GM12874 (cell line): ENCODE measurements around the gene WARS2.

Experiments used
- TF ChIP-seq, protein P1 (sequence below): IDR thresholded peaks from 2 replicates; pipeline ENCODE4 v1.5.1; 2011; ENCODE audit warnings: low read depth, mild to moderate bottlenecking, control low read depth, low read length, moderate library complexity; ENCODE audit not compliant: insufficient read depth

WARS2 gene

DNA sequence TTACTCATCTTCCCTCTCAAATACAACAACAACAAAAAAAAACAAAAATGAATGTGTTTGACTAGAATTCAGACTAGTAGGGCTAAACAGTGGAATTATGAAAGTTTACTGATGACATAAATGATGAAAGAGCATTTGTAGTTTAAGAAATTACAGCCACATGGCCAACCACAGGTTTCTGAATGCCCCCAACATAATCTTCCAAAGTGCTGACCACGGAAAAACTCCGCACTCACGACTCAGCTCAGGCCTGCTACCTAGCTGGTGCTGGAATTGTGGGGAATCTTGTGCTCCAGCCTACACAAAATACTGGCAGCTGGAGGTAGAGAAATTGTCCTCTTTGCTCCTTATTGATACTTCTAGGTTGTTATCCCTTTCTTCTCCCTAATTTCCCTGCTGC is 128.7 kb downstream of the WARS2 start:
- TF ChIP-seq, protein P1, sequence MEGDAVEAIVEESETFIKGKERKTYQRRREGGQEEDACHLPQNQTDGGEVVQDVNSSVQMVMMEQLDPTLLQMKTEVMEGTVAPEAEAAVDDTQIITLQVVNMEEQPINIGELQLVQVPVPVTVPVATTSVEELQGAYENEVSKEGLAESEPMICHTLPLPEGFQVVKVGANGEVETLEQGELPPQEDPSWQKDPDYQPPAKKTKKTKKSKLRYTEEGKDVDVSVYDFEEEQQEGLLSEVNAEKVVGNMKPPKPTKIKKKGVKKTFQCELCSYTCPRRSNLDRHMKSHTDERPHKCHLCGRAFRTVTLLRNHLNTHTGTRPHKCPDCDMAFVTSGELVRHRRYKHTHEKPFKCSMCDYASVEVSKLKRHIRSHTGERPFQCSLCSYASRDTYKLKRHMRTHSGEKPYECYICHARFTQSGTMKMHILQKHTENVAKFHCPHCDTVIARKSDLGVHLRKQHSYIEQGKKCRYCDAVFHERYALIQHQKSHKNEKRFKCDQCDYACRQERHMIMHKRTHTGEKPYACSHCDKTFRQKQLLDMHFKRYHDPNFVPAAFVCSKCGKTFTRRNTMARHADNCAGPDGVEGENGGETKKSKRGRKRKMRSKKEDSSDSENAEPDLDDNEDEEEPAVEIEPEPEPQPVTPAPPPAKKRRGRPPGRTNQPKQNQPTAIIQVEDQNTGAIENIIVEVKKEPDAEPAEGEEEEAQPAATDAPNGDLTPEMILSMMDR = no peak

DNA sequence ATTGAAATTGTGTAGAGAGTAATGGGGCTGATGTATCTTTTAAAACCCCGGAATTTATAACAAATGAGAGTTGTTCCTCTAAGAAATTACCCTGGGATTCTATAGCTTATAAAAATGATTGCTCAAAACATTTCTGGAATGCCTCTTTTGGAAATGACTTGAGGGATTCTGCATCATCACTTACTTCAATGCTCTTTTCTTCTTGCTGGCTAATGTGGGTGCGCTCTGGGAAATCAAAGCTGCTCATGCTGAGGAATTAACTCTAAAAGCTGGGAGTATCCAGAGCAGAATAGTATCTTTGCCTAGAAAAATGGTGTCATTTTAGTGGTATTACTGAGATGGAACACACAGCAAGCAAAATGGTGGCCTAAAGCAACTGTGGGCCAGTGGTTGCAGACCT is 129.3 kb downstream of the WARS2 start:
- TF ChIP-seq, protein P1 = no peak

DNA sequence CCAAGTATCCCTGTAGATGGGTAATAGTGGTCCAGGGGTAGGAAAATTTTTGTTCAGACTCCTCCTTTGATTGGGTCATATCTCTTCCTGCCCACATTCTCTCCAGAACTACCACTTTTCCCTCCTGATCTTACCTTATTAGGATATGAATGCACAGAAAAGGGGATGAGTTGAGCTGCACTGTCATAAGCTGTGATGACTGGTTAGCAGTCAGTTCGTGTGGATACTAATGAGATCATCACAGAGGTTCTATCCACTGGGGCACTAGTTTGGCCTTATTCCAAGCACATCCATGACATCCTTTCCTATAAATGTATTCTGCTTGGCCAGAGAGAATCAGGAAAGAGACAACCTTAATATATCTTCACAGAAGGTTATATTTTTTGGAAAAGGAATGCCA is 130.3 kb downstream of the WARS2 start:
- TF ChIP-seq, protein P1 = no peak

DNA sequence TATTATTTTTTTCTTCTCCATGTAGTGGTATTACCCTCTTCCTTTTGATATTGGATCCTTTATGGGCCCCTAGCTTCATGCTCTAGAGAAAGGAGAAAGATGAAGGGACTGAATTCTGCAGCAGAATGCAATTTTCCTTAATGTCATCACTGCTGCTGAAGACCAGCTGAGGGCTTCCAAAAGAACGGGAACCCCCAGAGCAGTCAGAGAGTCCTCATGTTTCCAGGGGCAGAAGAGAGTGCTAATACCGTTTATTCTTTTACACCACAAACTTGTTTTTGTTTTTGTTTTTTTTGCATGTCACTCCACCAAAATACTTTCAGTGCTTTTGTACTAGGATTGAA is 131.2 kb downstream of the WARS2 start:
- TF ChIP-seq, protein P1 = no peak

DNA sequence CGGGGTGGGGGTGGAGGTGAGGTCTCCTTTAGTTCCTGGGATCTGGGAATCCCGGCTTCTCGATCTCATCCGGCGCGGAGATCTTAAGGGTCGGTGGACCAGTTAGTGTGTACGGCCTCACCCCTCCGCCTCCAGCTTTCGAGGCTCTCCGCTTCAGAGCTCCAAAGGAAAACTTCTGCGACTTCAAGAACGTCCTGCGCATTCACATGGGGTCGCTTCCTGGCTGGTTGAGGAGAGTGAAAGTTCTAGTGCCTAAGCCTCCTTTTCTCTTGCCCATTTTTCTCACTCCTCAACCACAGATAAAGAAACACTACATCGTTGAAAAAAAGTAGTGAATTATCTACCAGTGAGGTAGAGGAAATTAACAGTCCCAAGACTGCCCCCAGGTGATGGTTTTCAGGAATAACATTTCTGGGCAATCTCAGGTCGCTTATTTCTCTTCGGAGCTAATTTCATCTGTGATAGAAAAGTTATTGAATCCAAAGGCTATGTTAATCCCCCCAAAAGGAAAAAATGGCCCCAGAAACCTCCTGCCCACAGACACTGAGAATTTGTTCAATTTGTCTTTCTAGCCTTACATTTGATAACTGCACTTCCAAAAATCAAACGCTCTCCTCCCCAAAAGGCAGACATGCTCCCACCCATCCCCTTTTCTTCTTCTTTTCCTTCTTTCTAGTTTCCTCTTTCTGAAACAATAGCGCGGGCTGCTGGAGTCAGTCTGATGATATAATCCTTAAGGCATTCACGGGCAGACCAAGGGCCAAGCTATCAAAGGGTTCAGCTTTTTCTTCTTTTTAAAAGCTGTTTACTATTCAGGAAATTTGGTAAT is 131.8 kb downstream of the WARS2 start:
- TF ChIP-seq, protein P1 = peak; percentile 40; the same call in 1 of the 2 replicates

DNA sequence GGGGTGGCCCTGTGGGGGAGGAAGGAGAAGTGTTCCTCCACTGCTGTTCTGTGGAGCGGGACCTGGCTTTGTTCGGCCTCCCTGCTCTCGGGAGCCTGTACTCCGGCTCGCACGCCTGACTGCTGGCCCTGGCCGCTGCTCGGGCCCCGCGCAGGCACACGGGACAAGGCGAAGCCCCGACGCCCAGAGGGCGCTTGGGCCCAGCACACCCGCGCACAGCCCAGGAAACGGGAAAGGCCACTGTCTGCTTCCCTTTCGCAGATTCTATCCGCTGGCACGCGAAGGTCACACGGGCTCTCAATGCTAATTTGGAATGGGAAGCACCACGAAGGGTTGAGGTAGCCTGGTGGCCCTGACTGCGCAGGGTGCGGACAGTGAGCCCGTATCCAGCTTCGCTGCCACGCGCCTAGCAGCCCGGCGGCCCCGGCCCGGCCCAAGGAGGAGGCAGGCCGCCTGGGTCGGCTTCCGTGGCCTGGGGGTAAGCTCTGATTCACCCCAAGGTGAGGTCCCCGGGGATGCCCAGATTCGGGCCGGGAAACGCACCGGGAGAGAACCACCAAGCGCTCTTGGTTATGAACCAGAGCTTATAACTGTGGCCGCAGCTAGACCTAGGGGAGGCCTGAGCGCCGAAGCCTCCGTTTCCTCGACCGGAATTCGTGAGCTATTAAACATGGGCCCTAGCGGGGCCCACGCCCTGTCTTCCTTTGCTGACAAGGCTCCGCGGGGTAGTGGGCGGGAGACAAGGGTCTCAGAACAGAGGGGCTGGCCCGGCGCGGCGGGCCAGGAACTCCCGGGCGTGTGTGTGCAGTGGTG is 132.6 kb downstream of the WARS2 start:
- TF ChIP-seq, protein P1 = no peak

DNA sequence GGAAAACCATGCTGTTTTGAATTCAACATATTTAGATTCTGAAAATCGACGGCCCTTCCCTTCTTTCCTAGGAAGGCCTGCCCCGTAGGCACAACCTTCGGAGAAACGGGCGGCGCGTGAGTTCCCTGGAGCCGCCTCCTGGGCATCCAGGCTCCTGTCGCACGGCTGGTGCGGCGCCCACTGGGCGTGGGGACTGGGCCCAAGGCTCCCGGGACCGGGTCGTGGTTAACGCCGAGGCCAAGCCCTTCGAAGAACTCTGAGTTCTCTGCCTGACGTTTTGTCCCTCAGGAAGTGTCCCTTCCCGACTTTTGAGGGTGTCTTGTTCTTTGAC is 133.1 kb downstream of the WARS2 start:
- TF ChIP-seq, protein P1 = no peak
